Activated gamma-delta T cell treated with anti-CD3 and anti-CD28 coated beads, Interleukin-2, amount 50 U/mL, for 16 hours (primary cell): Measurements from ENCODE around the gene ROPN1L.
"Not testable (repeated sequence)": the region's sequence is repeated elsewhere in the genome, so short reads cannot be mapped to it uniquely, and the experiment has no call there.

ENCODE experiments used
- DNase-seq: peaks from one replicate; pipeline ENCODE4 v3.0.0-alpha.2; 2020; ENCODE audit warnings: low read depth

ROPN1L gene

DNA sequence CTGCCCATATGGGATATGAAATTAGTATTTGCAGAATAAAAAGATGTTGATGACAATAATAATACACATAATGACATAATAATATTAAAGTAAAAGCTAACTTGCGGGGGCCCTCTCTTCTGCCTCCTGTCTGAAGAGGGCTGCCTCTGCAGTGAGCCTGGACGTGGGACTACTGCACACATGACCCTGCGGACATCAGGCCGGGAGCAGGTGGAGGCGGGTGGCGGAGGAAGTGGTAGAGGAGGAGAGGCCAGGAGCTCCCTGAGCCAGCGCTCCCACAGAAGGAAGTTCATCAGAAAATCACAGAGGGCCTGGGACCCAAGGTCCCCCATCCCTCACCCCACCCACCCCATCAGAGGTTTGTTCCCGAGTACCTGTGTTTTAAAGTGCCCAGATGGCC lies 60.5 kb downstream of the ROPN1L start:
- DNase-seq = no peak

DNA sequence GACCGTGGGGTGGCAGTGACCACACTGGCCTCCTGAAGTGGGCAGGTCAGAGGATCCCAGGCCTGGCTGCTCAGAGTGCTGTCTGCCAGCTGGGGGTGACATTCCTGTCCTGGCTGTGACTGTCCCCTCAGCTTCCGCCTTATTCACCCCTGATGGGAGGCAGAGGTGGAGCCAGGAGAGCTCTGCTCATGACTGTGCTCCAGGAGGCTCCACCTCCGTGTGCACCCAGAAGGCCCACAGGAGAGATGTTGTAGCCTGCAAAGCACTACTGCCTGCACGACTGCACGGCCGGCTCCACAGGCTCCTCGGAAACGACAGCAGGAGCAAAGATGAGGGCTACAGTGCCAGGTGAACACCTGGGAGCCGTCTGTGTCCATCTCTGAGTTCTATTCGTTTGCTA lies 60.9 kb downstream of the ROPN1L start:
- no peak for DNase-seq

GRCh38 chr5:10503321-10503720 lies 61.6 kb downstream of the ROPN1L start:
- no peak for DNase-seq

DNA sequence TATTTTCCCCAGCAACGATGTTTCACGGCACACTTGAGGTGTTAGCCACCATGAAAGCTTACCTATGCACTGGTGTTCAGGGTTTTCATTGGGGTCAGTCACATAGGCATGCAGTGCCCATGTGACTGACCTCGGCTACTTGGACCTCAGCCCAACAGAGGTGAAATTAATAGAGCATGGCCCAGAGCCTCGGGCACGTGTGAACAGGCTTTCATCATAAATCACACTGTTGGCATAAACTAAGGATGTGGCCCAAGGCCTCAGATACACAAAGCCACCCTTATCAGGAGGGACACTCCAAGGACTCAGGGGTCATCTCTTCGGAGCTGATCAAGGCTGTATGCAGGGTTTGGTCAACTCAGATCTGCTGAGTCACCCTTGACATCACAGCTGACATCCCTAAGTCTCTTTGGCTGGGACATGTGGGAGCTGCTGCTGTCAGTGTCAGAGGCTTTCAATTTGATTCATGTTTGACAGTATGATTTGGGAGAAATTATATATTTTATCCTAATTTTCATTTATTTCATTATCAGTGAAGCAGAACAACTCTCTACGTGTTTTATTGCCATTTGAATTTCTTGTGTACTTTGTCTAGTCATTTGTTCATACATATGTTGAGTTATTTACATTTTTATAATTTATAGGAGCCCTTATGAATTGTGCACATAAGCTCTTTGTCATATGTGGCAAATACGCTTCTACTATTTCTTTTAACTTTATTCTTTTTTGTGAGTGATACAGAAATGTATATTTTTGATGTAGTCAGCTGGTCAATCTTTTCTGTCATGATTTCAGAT lies 62.5 kb downstream of the ROPN1L start:
- DNase-seq = no peak

DNA sequence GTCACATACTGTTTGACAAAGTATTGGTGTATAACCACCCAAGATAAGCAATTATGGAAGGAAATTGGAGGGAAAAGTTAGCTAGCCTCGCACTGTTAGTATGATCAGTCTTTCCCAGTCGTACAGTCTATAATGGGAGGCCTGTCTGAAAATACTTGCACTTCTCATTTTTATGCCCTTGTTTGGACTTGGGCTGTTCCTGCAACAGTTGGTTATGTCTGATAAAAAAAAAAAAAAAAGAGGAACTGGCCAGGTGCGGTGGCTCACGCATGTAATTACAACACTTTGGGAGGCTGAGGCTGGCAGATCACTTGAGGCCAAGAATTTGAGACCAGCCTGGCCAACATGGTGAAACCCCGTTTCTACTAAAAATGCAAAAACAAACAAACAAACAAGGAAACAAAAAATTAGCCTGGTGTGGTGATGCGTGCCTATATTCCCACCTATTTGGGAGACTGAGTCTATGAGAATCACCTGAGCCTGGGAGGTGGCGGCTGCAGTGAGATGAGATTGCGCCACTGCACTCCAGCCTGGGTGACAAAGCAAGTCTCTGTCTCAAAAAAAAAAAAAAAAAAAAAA lies 63.9 kb downstream of the ROPN1L start:
- DNase-seq = no peak

- no peak for DNase-seq
Observed at GRCh38 chr5:10506535-10506934, 64.9 kb downstream of the ROPN1L start.

DNA sequence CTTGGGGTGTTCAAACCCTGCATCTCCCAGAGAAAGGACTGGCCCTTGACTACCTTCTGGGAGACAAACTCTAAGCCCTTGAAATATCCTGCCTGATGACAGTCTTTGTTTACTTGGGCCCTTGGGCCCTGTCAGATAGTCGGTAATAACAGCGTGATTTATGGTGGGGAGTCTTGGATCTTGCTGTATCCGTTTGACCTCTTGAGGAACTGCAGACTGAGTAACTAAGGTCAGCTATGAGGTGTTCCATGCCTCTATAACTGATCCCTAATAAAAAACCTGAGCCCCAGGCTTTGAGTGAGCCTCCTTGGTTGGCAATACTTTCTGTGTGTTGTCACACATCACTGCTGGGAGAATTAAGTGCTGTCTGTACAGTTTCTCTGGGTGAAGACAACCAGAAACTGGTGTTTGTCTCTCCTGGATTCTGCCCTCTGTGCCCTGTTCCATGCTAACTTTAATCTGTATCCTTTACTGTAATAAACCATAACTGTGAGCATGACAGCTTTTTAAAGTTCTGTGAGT lies 66.0 kb downstream of the ROPN1L start:
- no peak for DNase-seq

DNA sequence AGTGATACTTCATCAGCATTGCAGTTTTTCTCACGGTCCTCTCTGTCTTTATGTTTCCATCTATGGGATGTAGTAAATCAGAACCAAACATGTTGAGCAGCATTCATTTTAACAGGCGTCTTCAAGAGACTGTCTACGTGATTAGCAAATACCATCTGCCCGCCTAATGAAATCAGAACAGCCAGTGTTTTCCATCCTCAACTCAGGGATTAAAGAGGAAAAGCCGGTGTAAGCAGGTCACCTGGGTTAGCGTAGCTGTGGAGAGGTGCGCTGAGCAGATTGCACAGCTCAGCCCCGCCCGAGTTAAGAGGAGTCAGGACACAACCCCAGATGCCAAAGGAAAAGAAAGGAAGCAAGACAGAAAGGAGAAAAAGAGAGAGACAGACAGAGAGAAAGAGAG lies 67.9 kb downstream of the ROPN1L start:
- DNase-seq = no peak

- no peak for DNase-seq
Observed at GRCh38 chr5:10511741-10512640, 70.3 kb downstream of the ROPN1L start.

GRCh38 chr5:10513501-10514442 lies 72.1 kb downstream of the ROPN1L start:
- DNase-seq = no peak

GRCh38 chr5:10514572-10514971 lies 72.9 kb downstream of the ROPN1L start:
- not testable (repeated sequence) for DNase-seq
